GM19328 (cell line): Measurements from ENCODE around the gene KSR2.
"Not testable (repeated sequence)": the region's sequence is repeated elsewhere in the genome, so short reads cannot be mapped to it uniquely, and the experiment has no call there.

Experiments
- ATAC-seq: cut with Tn5 transposase; IDR thresholded peaks from one replicate; pipeline ENCODE4 v1.9.1; 2021; ENCODE audit warnings: mild to moderate bottlenecking, moderate library complexity; ENCODE audit not compliant: unreplicated experiment

Gene KSR2

GRCh38 chr12:117649796-117650195 lies 319.0 kb downstream of the KSR2 start:
- no peak for ATAC-seq

GRCh38 chr12:117646520-117646919 lies 322.3 kb downstream of the KSR2 start:
- no peak for ATAC-seq

GRCh38 chr12:117645473-117645872 lies 323.3 kb downstream of the KSR2 start:
- no peak for ATAC-seq

- no peak for ATAC-seq
Measured at GRCh38 chr12:117643971-117644370, 324.8 kb downstream of the KSR2 start.

GRCh38 chr12:117641885-117642284 lies 326.9 kb downstream of the KSR2 start:
- ATAC-seq, result no peak

GRCh38 chr12:117640511-117640910 lies 328.3 kb downstream of the KSR2 start:
- ATAC-seq, result no peak

- ATAC-seq, result no peak
Measured at GRCh38 chr12:117629454-117629853, 339.3 kb downstream of the KSR2 start.

GRCh38 chr12:117628711-117629110 lies 340.1 kb downstream of the KSR2 start:
- ATAC-seq, result not testable (repeated sequence)

- ATAC-seq, result no peak
Measured at GRCh38 chr12:117622741-117623140, 346.0 kb downstream of the KSR2 start.

GRCh38 chr12:117622087-117622486 lies 346.7 kb downstream of the KSR2 start:
- no peak for ATAC-seq

- ATAC-seq, result no peak
Measured at GRCh38 chr12:117607778-117608177, 361.0 kb downstream of the KSR2 start.

- no peak for ATAC-seq
Measured at GRCh38 chr12:117606945-117607344, 361.8 kb downstream of the KSR2 start.

- ATAC-seq, result no peak
Measured at GRCh38 chr12:117606024-117606423, 362.8 kb downstream of the KSR2 start.

- no peak for ATAC-seq
Measured at GRCh38 chr12:117603316-117604113, 365.3 kb downstream of the KSR2 start.

GRCh38 chr12:117599849-117600248 lies 368.9 kb downstream of the KSR2 start:
- ATAC-seq, result no peak

GRCh38 chr12:117596968-117597367 lies 371.8 kb downstream of the KSR2 start:
- ATAC-seq, result no peak

GRCh38 chr12:117595751-117596150 lies 373.0 kb downstream of the KSR2 start:
- no peak for ATAC-seq

GRCh38 chr12:117594481-117594880 lies 374.3 kb downstream of the KSR2 start:
- ATAC-seq, result no peak

GRCh38 chr12:117593815-117594400 lies 374.9 kb downstream of the KSR2 start:
- no peak for ATAC-seq

- no peak for ATAC-seq
Measured at GRCh38 chr12:117592588-117593305, 376.0 kb downstream of the KSR2 start.

- no peak for ATAC-seq
Measured at GRCh38 chr12:117590999-117591398, 377.8 kb downstream of the KSR2 start.

- no peak for ATAC-seq
Measured at GRCh38 chr12:117590386-117590785, 378.4 kb downstream of the KSR2 start.
